Mesendoderm (in vitro differentiated cells): ENCODE measurements around the gene ADGRD1.

Experiments used
- DNase-seq: peaks from one replicate; pipeline ENCODE4 v3.0.0; 2013
- H2AK5ac ChIP-seq: 2 replicates; pipeline ENCODE4 v1.6.1; 2013; ENCODE audit warnings: low read length, inconsistent platforms
- H2BK120ac ChIP-seq: 2 replicates; pipeline ENCODE4 v1.6.1; 2013; ENCODE audit warnings: low read depth, mild to moderate bottlenecking, low read length, moderate library complexity, mixed read lengths
- H2BK15ac ChIP-seq: replicated peaks from 2 replicates; pipeline ENCODE4 v1.6.1; 2013; ENCODE audit warnings: low read depth, mild to moderate bottlenecking, moderate library complexity
- H2BK5ac ChIP-seq: 2 replicates; pipeline ENCODE4 v1.6.1; 2013; ENCODE audit warnings: low read length, inconsistent platforms
- H3K18ac ChIP-seq: 2 replicates; pipeline ENCODE4 v1.6.1; 2013; ENCODE audit warnings: mild to moderate bottlenecking, low read length, mixed read lengths
- H3K23ac ChIP-seq: one replicate; pipeline ENCODE4 v1.6.1; 2013; ENCODE audit warnings: low read length
- H3K27ac ChIP-seq: 2 replicates; pipeline ENCODE4 v1.5.1; 2013; ENCODE audit warnings: low read depth, mild to moderate bottlenecking, inconsistent platforms, low read length, moderate library complexity
- H3K27me3 ChIP-seq: 2 replicates; pipeline ENCODE4 v1.6.1; 2013; ENCODE audit warnings: low read length, control low read depth, mild to moderate bottlenecking, inconsistent platforms; ENCODE audit not compliant: insufficient read depth, poor library complexity
- H3K36me3 ChIP-seq: 2 replicates; pipeline ENCODE4 v1.6.1; 2013; ENCODE audit warnings: low read length, inconsistent platforms; ENCODE audit not compliant: control insufficient read depth, insufficient read depth
- H3K4ac ChIP-seq: one replicate; pipeline ENCODE4 v1.6.1; 2013; ENCODE audit warnings: low read depth, mild to moderate bottlenecking, low read length, moderate library complexity
- H3K4me1 ChIP-seq: 2 replicates; pipeline ENCODE4 v1.6.1; 2013; ENCODE audit warnings: low read depth, low read length, inconsistent platforms; ENCODE audit not compliant: control insufficient read depth
- H3K4me2 ChIP-seq: 2 replicates; pipeline ENCODE4 v1.6.1; 2013; ENCODE audit warnings: low read length
- H3K4me3 ChIP-seq: 2 replicates; pipeline ENCODE4 v1.5.1; 2013; ENCODE audit warnings: mild to moderate bottlenecking, low read length
- H3K56ac ChIP-seq: one replicate; pipeline ENCODE4 v1.6.1; 2013; ENCODE audit warnings: low read length
- H3K79me1 ChIP-seq: 2 replicates; pipeline ENCODE4 v1.6.1; 2013; ENCODE audit warnings: low read length, inconsistent platforms
- H3K79me2 ChIP-seq: 2 replicates; pipeline ENCODE4 v1.6.1; 2013; ENCODE audit warnings: mild to moderate bottlenecking, low read length; ENCODE audit not compliant: control insufficient read depth, insufficient read depth
- H3K9ac ChIP-seq: 2 replicates; pipeline ENCODE4 v1.6.1; 2013; ENCODE audit warnings: low read length, inconsistent platforms
- H4K5ac ChIP-seq: one replicate; pipeline ENCODE4 v1.6.1; 2013; ENCODE audit warnings: low read length
- H4K8ac ChIP-seq: one replicate; pipeline ENCODE4 v1.6.1; 2013; ENCODE audit warnings: low read depth, mild to moderate bottlenecking, control low read depth, low read length, moderate library complexity
- WGBS: extraction: QIAGEN DNeasy Blood & Tissue Kit; methylation state at CpG from one replicate; pipeline ENCODE4 v1.1.7; 2013; ENCODE audit warnings: low lambda C conversion rate, missing lambda C conversion rate; ENCODE audit not compliant: insufficient coverage; ENCODE audit errors: extremely low coverage; 5-methylcytosine and 5-hydroxymethylcytosine counted together

ADGRD1 gene

DNA sequence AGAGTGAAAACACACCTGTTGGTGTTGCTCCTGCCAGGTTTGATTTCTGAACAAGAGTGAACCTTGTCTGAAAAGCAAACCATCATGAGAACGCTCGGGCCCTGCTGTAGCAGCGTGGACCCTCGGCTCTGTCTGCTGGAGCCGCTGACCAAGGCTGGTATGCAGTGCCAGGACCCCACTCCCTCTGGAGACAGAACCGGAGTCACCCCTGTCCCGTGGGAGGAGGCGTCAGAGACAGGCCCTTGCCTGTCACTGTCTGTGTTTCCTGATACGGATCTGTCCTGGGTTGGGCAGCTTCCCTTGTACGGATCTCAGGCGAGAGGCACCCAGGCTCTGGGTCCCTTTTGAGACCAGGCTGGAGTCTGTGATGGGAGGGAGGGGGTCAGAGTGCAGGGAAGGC, 111.6 kb downstream of the ADGRD1 start:
- H3K79me2 ChIP-seq, result no peaks in the 10 kb centered on the region
- H3K36me3 ChIP-seq, result no peaks in the 10 kb centered on the region
- H2AK5ac ChIP-seq, result no peak overlapping the region
- no peak overlapping the region for H3K23ac ChIP-seq
- no peak overlapping the region for H4K5ac ChIP-seq
- no CpG with 5 or more reads among the region's 11 CpGs for WGBS
- H2BK15ac ChIP-seq, result no peak overlapping the region
- H3K9ac ChIP-seq, result no peak overlapping the region
- H3K27me3 ChIP-seq, result no peaks in the 10 kb centered on the region
- no peaks in the 10 kb centered on the region for H3K79me1 ChIP-seq
- H3K4me3 ChIP-seq, result no peak overlapping the region
- no peaks in the 10 kb centered on the region for H3K4me1 ChIP-seq
- H3K4me2 ChIP-seq, result no peak overlapping the region
- H3K4ac ChIP-seq, result no peak overlapping the region
- H3K18ac ChIP-seq, result no peak overlapping the region
- no peak overlapping the region for H4K8ac ChIP-seq
- DNase-seq, result no peak
- no peak overlapping the region for H2BK5ac ChIP-seq
- H3K56ac ChIP-seq, result no peak overlapping the region
- no peak overlapping the region for H2BK120ac ChIP-seq
- H3K27ac ChIP-seq, result no peak overlapping the region

DNA sequence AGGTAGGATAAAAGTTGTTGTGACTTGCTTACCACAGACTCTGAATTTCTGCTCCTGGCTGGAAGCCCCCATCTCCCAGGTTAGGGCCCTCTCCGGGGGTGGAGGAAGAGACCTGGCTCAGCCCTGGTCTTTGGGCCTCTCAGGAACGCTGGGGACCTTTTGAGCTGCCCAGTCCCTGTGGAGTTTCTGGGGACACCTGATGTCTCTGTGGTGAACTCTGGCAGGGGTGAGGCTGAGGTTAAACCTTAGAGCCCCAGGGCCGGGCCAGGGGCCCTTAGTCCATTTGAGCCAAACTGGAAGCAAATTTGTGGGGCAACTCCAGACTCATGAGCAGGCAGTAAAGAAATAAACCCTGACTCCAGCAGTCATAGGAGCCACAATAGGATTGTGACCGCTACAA, 112.1 kb downstream of the ADGRD1 start:
- H3K27ac ChIP-seq, result no peak overlapping the region
- H4K8ac ChIP-seq, result no peak overlapping the region
- H3K4me2 ChIP-seq, result no peak overlapping the region
- H3K36me3 ChIP-seq, result no peaks in the 10 kb centered on the region
- H3K79me2 ChIP-seq, result no peaks in the 10 kb centered on the region
- no peak overlapping the region for H2AK5ac ChIP-seq
- H2BK15ac ChIP-seq, result no peak overlapping the region
- DNase-seq, result no peak
- no peaks in the 10 kb centered on the region for H3K27me3 ChIP-seq
- H3K79me1 ChIP-seq, result no peaks in the 10 kb centered on the region
- WGBS, result no CpG with 5 or more reads among the region's 4 CpGs
- H3K9ac ChIP-seq, result no peak overlapping the region
- no peak overlapping the region for H3K4ac ChIP-seq
- H3K56ac ChIP-seq, result no peak overlapping the region
- no peak overlapping the region for H3K18ac ChIP-seq
- H3K4me1 ChIP-seq, result no peaks in the 10 kb centered on the region
- no peak overlapping the region for H2BK5ac ChIP-seq
- H4K5ac ChIP-seq, result no peak overlapping the region
- no peak overlapping the region for H3K4me3 ChIP-seq
- no peak overlapping the region for H2BK120ac ChIP-seq
- no peak overlapping the region for H3K23ac ChIP-seq

DNA sequence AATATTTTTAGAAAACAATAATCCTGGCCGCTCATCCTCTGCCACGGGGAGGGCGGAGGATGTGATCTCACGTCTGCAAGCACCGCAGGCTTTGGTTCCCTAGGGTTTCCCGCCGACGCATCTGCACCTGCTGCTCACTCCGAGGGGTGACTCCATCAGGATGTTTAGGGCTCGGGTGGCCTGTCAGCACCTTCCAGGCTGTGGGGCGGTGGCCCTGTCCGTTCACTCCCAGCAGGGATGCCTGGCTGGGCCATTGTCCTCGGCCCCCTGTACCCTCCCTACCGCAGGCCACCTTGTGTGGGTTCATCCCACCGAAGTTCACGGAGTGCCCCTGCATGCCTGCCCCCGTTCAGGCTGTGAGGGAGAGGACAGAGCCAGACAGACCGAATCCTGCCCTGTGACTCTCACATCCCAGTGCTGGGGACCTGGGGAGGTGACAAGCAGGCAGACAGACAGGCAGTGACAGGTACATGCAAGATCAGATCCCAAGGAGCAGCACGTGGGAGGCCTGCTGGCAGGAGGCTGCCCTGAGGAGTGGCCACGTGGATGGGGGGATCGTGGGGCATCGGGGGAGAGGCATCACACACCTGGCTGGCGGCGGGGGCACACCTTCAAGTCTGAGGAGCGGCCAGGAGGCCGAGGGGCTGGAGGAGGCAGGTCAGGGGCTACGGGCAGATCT, 112.6 kb downstream of the ADGRD1 start:
- Histone ChIP-seq H3K4ac (no peak overlapping the region), H3K23ac (no peak overlapping the region), H3K9ac (no peak overlapping the region), H3K4me1 (no peaks in the 10 kb centered on the region), H3K56ac (no peak overlapping the region), H3K27ac (no peak overlapping the region), H2BK15ac (no peak overlapping the region), H3K4me3 (no peak overlapping the region), H4K5ac (no peak overlapping the region), H3K79me1 (no peaks in the 10 kb centered on the region), H4K8ac (no peak overlapping the region), H2BK120ac (no peak overlapping the region), H3K27me3 (no peaks in the 10 kb centered on the region), H3K79me2 (no peaks in the 10 kb centered on the region), H2BK5ac (no peak overlapping the region), H2AK5ac (no peak overlapping the region), H3K4me2 (no peak overlapping the region), H3K36me3 (no peaks in the 10 kb centered on the region), H3K18ac (no peak overlapping the region)
- DNase-seq, result no peak
- WGBS, result no CpG with 5 or more reads among the region's 27 CpGs

DNA sequence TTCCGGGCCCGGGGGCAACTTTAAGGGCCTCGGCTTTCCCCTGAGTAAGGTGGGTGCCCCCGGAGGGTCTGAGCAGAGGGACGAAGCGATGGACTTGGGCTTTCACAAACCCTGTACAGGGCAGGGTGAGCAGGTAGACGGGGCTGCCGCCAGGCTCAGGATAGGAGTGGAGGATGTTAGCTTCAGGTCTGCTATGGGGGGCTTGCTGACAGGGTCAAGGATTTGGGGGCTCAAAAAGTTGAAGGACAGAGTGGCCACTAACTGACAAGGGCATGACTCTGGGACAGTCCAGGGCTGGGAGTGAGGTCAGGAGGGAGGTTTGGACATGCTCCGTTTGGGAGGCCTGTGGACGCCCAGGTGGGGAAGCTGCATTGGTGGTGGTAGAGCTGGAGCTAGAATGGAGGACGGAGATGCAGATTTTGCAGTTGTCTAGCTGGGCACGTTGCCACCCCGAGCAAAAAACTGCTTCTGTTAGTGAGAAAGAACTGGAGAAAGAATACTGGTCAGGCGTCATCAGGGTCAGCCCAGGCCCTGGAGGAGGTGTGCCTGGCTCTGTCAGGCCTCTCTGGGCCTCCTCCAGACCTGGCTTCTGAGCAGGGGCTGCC, 113.3 kb downstream of the ADGRD1 start:
- no peak overlapping the region for H3K23ac ChIP-seq
- H3K4me3 ChIP-seq, result no peak overlapping the region
- no peaks in the 10 kb centered on the region for H3K4me1 ChIP-seq
- no peak overlapping the region for H3K4ac ChIP-seq
- H3K27me3 ChIP-seq, result no peaks in the 10 kb centered on the region
- H3K4me2 ChIP-seq, result no peak overlapping the region
- H3K27ac ChIP-seq, result no peak overlapping the region
- no peak overlapping the region for H2BK15ac ChIP-seq
- no peak overlapping the region for H3K18ac ChIP-seq
- no peaks in the 10 kb centered on the region for H3K36me3 ChIP-seq
- no peak overlapping the region for H4K8ac ChIP-seq
- WGBS, result no CpG with 5 or more reads among the region's 14 CpGs
- H4K5ac ChIP-seq, result no peak overlapping the region
- no peak for DNase-seq
- H2BK120ac ChIP-seq, result no peak overlapping the region
- H3K79me2 ChIP-seq, result no peaks in the 10 kb centered on the region
- no peak overlapping the region for H3K9ac ChIP-seq
- H3K56ac ChIP-seq, result no peak overlapping the region
- no peaks in the 10 kb centered on the region for H3K79me1 ChIP-seq
- no peak overlapping the region for H2BK5ac ChIP-seq
- H2AK5ac ChIP-seq, result no peak overlapping the region

DNA sequence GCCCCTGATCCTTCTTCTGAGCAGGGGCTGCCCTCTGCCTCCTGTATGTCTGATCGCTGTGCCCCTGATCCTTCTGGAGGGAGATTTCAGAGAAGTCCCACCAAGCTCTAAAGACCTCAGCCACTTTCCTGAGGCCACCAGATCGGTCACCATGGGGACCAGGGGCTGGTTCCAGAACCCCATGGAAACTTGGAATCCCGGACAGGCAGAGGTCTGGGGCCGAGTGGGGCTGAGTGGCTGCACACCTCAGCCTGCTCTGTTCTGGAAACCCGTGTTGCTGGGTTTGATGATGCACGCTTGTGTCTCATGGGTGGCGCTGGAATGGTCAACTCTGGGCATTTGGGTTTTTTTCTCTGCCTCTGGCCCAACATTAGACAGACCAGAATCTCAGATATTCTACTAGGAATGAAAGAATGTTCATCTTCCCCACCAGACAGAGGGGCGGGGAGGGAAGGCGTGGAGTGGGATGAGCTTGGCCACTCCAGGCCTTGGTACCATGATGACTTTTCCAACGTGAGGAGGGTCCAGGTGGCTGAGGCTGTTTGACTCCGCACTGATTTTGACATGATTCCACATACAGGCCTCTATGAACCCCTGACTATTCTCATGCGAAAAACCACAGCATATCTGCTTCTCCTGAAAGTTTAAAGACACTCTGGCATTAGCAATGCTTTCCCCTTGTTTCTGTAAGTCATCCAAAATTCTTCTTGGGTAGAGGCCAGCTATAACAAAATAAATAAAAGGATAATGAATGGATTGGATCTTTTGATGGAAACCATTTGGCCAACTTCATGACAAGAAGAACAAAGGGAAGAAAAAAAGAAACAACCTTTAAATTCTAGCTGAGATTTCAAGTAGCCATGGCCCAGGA, 114.5 kb downstream of the ADGRD1 start:
- H4K5ac ChIP-seq, result no peak overlapping the region
- H3K4ac ChIP-seq, result no peak overlapping the region
- no peak overlapping the region for H4K8ac ChIP-seq
- WGBS, result no CpG with 5 or more reads among the region's 12 CpGs
- no peaks in the 10 kb centered on the region for H3K4me1 ChIP-seq
- no peaks in the 10 kb centered on the region for H3K36me3 ChIP-seq
- no peak overlapping the region for H2AK5ac ChIP-seq
- H3K27ac ChIP-seq, result no peak overlapping the region
- H3K27me3 ChIP-seq, result no peaks in the 10 kb centered on the region
- no peak overlapping the region for H3K18ac ChIP-seq
- H2BK15ac ChIP-seq, result no peak overlapping the region
- no peak overlapping the region for H3K23ac ChIP-seq
- H3K4me2 ChIP-seq, result no peak overlapping the region
- H3K9ac ChIP-seq, result no peak overlapping the region
- no peak overlapping the region for H2BK120ac ChIP-seq
- no peak overlapping the region for H3K56ac ChIP-seq
- H2BK5ac ChIP-seq, result no peak overlapping the region
- no peak overlapping the region for H3K4me3 ChIP-seq
- no peaks in the 10 kb centered on the region for H3K79me1 ChIP-seq
- DNase-seq, result no peak
- H3K79me2 ChIP-seq, result no peaks in the 10 kb centered on the region
